RWPE1 (cell line): ENCODE measurements around the gene FBLN5.

Source experiments
- CTCF ChIA-PET: fragments of 350-600 bp; sonication (Branson Sonifier 250); formaldehyde crosslinking; extraction: SDS; loops from one replicate; lab custom pipeline; 2021; lab: Yijun Ruan, JAX
- POLR2A ChIA-PET: fragments of 400-600 bp; formaldehyde crosslinking; extraction: SDS; loops from one replicate; lab custom pipeline; 2020; ENCODE audit warnings: antibody characterized with exemption; ENCODE audit not compliant: low non-redundant PET; lab: Yijun Ruan, JAX
- DNase-seq: peaks from one replicate; pipeline ENCODE4 v3.0.0; 2012; ENCODE audit warnings: low spot score
- H3K27ac ChIP-seq: fragments of 450-650 bp; 2 replicates; pipeline ENCODE4 v1.5.1; 2017
- CTCF ChIP-seq: fragments of 450-650 bp; conservative IDR thresholded peaks from 2 replicates; pipeline ENCODE4 v1.5.1; 2017; ENCODE audit warnings: low read depth, mild to moderate bottlenecking

FBLN5 gene

DNA sequence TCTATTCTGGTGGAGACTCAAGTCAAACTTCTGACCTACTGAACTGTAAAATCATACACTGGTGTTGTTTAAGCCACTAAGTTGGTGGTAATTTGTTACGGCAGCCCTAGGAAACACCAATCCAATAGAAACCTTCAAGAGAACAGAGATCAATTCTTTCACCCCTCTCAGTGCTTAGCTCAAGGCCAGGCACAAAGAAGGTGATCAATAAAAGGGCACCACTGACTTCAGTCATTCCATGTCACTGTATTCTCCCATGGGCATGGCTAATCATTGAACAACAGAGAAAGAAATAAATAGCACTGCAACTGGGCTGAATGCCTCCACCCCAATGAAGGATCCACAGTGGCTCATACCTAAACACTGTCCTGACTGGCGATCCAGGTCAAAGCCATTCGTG lies 7.3 kb downstream of the FBLN5 start:
- DNase-seq, result no peak
- ChIA-PET CTCF (interaction anchor here (0.6 kb wide), 1 partner anchor 25 kb away, joined by 3 read pairs; no protein-coding TSS in a partner anchor), POLR2A (no interaction called here)

GRCh38 chr14:91935586-91935985 lies 11.9 kb downstream of the FBLN5 start:
- no peak for TF ChIP-seq CTCF
- ChIA-PET POLR2A (no interaction called here), CTCF (interaction anchor here (0.5 kb wide), 1 partner anchor 396 kb away, joined by 3 read pairs; no protein-coding TSS in a partner anchor)
- no peak for DNase-seq
- no peak overlapping the region for H3K27ac ChIP-seq

More for the DNA sequence above, 7.3 kb downstream of the FBLN5 start:
- no peak for TF ChIP-seq CTCF
- H3K27ac ChIP-seq, result no peak overlapping the region

DNA sequence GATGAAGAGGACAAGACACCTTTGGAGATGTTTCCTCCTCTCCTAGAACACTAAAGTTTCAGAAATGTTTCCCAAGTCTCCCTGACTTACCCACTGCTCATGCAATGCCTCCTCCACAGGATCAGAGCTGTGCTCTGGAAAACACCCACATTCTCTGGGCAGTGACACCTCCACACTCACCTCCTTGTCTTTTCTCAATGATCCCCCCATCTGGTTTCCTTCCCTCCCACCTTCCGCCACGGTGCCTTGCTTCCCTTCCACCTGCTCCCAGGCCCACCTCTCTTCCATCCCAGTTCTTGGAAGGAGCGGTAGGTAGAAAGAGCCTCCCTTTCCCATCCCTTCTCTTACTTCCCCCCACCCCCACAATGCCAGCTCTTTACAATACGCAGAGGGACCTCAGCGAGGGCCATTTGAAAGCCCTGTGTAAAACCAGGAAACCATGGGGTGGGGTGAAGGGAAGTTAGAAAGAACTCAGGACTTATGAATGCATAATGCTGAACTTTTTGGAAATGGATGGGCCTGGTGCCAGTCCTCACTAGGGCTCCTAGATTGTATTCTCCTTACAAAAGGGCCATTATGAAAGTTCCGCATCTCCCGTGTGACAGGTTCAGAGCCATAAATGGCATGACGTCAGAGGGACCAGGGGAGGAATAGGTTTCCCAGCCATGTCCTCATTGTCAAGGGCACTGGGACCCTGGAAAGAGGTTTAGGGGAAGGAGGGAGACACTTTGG lies 12.8 kb downstream of the FBLN5 start:
- no peak for TF ChIP-seq CTCF
- no peak overlapping the region for H3K27ac ChIP-seq
- POLR2A ChIA-PET, result no interaction called here
- no peak for DNase-seq
- CTCF ChIA-PET, result no interaction called here

DNA sequence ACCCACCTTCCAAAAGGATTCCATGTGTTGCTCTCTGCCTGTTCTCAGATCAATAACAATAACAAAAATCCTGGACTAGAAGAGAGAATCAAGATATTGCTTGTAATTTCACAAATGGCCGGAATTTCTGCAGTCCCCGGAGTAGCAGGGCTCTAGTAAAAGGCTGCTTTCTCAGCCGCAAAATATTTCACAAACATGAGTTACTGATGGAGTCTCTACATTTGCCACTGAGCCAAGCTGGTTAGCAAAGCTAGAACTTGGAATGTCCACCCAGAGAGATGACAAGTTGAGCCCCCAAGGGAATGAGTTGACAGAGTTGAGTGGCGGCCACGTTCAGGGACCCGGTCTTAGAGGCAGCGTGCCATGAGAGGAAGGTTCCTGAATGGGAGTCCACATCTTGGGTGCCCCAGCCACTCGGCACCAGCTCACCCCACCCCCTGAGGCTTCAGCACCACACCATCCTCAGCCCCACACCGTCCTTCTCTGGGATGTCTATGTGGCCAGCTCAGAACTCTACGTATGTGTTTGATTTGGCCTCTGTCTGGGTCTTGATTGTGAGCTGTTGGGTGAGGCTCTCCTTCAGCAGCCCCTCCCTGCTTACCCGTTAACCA lies 15.9 kb downstream of the FBLN5 start:
- ChIA-PET POLR2A (no interaction called here), CTCF (interaction anchor here (0.6 to 1.9 kb wide), 2 partner anchors 19 to 372 kb away, joined by 3 to 4 read pairs; no protein-coding TSS in a partner anchor)
- H3K27ac ChIP-seq, result no peak overlapping the region
- TF ChIP-seq CTCF, result no peak
- no peak for DNase-seq

DNA sequence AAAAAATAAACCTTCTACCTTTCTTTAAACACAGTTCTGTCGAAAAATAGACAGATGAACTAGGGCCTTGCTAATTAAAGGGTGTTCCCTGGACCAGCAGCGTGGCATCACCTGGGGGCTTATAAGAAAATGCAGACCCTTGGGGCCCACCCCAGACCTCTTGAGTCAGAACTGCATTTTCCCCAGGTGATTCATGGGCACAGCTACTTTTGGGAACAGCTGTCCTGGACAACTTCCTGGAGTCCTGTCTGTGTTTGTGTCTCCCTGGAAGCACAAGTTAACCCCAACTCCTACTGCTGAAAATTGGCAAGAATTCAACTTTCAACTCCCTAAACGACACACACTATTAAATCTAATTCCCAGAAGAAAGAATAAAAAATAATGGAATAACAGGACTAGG lies 17.8 kb downstream of the FBLN5 start:
- POLR2A ChIA-PET, result no interaction called here
- H3K27ac ChIP-seq, result peak overlapping the region; percentile 57; the same call in 1 of the 2 replicates
- TF ChIP-seq CTCF, result no peak
- peak; percentile 14 for DNase-seq
- CTCF ChIA-PET, result interaction anchor here (1.9 kb wide), 1 partner anchor 17 kb away, joined by 4 read pairs; no protein-coding TSS in a partner anchor

DNA sequence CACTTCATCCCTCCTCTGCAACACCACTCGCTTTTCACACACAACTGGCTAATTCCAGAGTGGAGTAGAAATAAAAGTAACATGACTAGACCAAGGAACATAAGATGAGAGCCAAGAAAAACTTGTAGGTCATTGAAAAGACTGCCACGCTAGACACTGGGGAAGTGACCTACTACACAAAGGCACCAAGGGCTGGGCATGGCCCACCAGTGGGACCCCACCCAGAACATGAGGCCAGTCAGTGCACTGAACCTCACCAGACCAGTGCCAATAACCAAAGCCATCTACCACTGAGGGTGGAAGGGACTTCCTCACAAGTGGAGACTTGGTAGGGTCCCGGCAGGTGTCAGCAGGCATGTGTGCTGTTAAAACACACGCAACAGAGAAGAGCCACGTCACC lies 19.7 kb downstream of the FBLN5 start:
- H3K27ac ChIP-seq, result peak overlapping the region; percentile 13; the same call in 1 of the 2 replicates
- TF ChIP-seq CTCF, result no peak
- no peak for DNase-seq
- ChIA-PET CTCF (no interaction called here), POLR2A (no interaction called here)
